ENCODE data around the gene KIF22. TPM values are rescaled to one million over a fixed set of nuclear protein-coding genes. Genes with fewer than 3 reads are reported as not detected.

KIF22 gene
- polyA plus RNA-seq, 2 of the 4 experiments (the other 2 are of a cell fraction), result 64.3 to 73.7 TPM

GRCh38 chr16:29775742-29776408 is 14.7 kb upstream of the KIF22 start:
- Histone ChIP-seq H3K9me3 (no peaks in the 10 kb centered on the region), H3K4me2 (no peak overlapping the region), H3K4me1 (peaks cover 10% of the 10 kb centered on the region; the same call in 2 of the 3 replicates), H3K27ac (no peak overlapping the region), H3K4me3 (no peak overlapping the region)
- DNase-seq (ENCODE audit: low read depth in 1 of 2, low spot score in 1 of 2) (no peak), FAIRE-seq (no peak), ATAC-seq (no peak)
- POLR2A ChIA-PET, result no interaction called here
- TF ChIP-seq JUN (IDR thresholded peaks at IDR 0.05) (no peak), FOSL2 (IDR thresholded peaks at IDR 0.05) (no peak), FOSL2 (CRISPR knock-in tag; IDR thresholded peaks at IDR 0.05) (no peak), ZNF302 (CRISPR knock-in tag; IDR thresholded peaks at IDR 0.05) (no peak), USF2 (IDR thresholded peaks at IDR 0.05) (no peak), KDM1A (IDR thresholded peaks at IDR 0.05; ENCODE audit: low read depth) (no peak), CTCF (IDR thresholded peaks at IDR 0.05) (no peak), HES2 (IDR thresholded peaks at IDR 0.05) (no peak), MAX (IDR thresholded peaks at IDR 0.05) (no peak), ESRRA (IDR thresholded peaks at IDR 0.05; ENCODE audit: borderline replicate concordance, low read length) (no peak), GATA3 (IDR thresholded peaks at IDR 0.05; ENCODE audit: borderline replicate concordance) (no peak), HOXB13 (CRISPR knock-in tag; IDR thresholded peaks at IDR 0.05; ENCODE audit: low read depth) (no peak), HOXB5 (CRISPR knock-in tag; IDR thresholded peaks at IDR 0.05) (no peak), CEBPB (IDR thresholded peaks at IDR 0.05) (no peak), MAFK (IDR thresholded peaks at IDR 0.05; ENCODE audit: partially characterized antibody) (no peak), FOSB (CRISPR knock-in tag; IDR thresholded peaks at IDR 0.05) (no peak), RNF2 (IDR thresholded peaks at IDR 0.05; ENCODE audit: borderline replicate concordance, low read depth) (no peak), ELK1 (IDR thresholded peaks at IDR 0.05; ENCODE audit: low read depth, low read length) (no peak), CHD2 (IDR thresholded peaks at IDR 0.05; ENCODE audit: low read length, partially characterized antibody) (no peak), MYC (IDR thresholded peaks at IDR 0.05; ENCODE audit: borderline replicate concordance, low read length) (no peak), HOXA7 (CRISPR knock-in tag; IDR thresholded peaks at IDR 0.05) (no peak)
- CTCF ChIA-PET, result interaction anchor here (1.5 to 2.0 kb wide), 2 partner anchors 14 to 75 kb away, joined by 3 to 4 read pairs; no protein-coding TSS in a partner anchor
- 58% methylated on average over 4 of the region's 4 CpGs for WGBS (ENCODE audit: missing lambda C conversion rate)

GRCh38 chr16:29777576-29778350 is 12.8 kb upstream of the KIF22 start, which contains the start of gene ZG16:
Gene ZG16 (plus strand): TSS chr16:29778256. CDS start chr16:29779267, 1,011 bp downstream.
- Histone ChIP-seq H3K4me2 (0 out of 3 replicates have a peak within 1 kb of the TSS, but pooled peaks have one; percentile 23), H3K4me1 (peaks cover 10% of the 10 kb centered on the region; the same call in 2 of the 3 replicates), H3K4me3 (no peak within 1 kb of the TSS), H3K27ac (no peak within 1 kb of the TSS), H3K9me3 (no peaks in the 10 kb centered on the region)
- DNase-seq (ENCODE audit: low read depth in 1 of 2, low spot score in 1 of 2), result no peak
- ChIA-PET POLR2A (no interaction called here), CTCF (interaction anchor here (0.7 to 2.0 kb wide), 4 partner anchors 8 to 77 kb away, joined by 3 to 5 read pairs (median 4); no protein-coding TSS in a partner anchor)
- no peak for ATAC-seq
- FAIRE-seq, result no peak
- TF ChIP-seq KDM5A (IDR thresholded peaks at IDR 0.05) (no peak), EHF (CRISPR knock-in tag; IDR thresholded peaks at IDR 0.05) (no peak), NR3C1 (IDR thresholded peaks at IDR 0.05) (no peak), GATA3 (IDR thresholded peaks at IDR 0.05; ENCODE audit: borderline replicate concordance) (no peak), RFX5 (IDR thresholded peaks at IDR 0.05) (no peak), E2F6 (IDR thresholded peaks at IDR 0.05; ENCODE audit: borderline replicate concordance, low read depth) (no peak), PHF8 (IDR thresholded peaks at IDR 0.05; ENCODE audit: borderline replicate concordance, low read depth) (no peak), USF2 (IDR thresholded peaks at IDR 0.05) (no peak), MAX (IDR thresholded peaks at IDR 0.05) (no peak), CHD4 (IDR thresholded peaks at IDR 0.05; ENCODE audit: borderline replicate concordance) (no peak), MAFK (IDR thresholded peaks at IDR 0.05; ENCODE audit: partially characterized antibody) (no peak)
- 74% methylated on average over 9 of the region's 10 CpGs for WGBS (ENCODE audit: missing lambda C conversion rate)
